Stimulated activated naive CD8-positive, alpha-beta T cell treated with anti-CD3 and anti-CD28 coated beads, Interleukin-15, Interleukin-2, amounts not matched to agents 100 ng/mL and 50 ng/mL, for 24 hours (primary cell): Measurements from ENCODE around the gene PALS2.

ENCODE experiments used
- H3K27ac Mint-ChIP-seq: one replicate; pipeline ENCODE4 v1.8.0; 2021; ENCODE audit warnings: mild to moderate bottlenecking, mixed read lengths
- H3K27me3 Mint-ChIP-seq: one replicate; pipeline ENCODE4 v1.8.0; 2021; ENCODE audit warnings: mixed read lengths
- H3K36me3 Mint-ChIP-seq: one replicate; pipeline ENCODE4 v1.8.0; 2021; ENCODE audit warnings: low read depth, mixed read lengths
- H3K4me1 Mint-ChIP-seq: one replicate; pipeline ENCODE4 v1.8.0; 2021; ENCODE audit warnings: low read depth, mixed read lengths
- H3K4me3 Mint-ChIP-seq: one replicate; pipeline ENCODE4 v1.8.0; 2021; ENCODE audit warnings: mild to moderate bottlenecking, mixed read lengths
- H3K9me3 Mint-ChIP-seq: one replicate; pipeline ENCODE4 v1.8.0; 2021; ENCODE audit warnings: mixed read lengths

The PALS2 gene

GRCh38 chr7:24574386-24574785 is 1.1 kb downstream of the PALS2 start:
- Mint-ChIP-seq H3K4me1 (peaks cover 52% of the 10 kb centered on the region), H3K9me3 (no peaks in the 10 kb centered on the region), H3K4me3 (peak overlapping the region; percentile 97), H3K27me3 (peaks cover 31% of the 10 kb centered on the region), H3K36me3 (no peaks in the 10 kb centered on the region), H3K27ac (peak overlapping the region; percentile 89)

DNA sequence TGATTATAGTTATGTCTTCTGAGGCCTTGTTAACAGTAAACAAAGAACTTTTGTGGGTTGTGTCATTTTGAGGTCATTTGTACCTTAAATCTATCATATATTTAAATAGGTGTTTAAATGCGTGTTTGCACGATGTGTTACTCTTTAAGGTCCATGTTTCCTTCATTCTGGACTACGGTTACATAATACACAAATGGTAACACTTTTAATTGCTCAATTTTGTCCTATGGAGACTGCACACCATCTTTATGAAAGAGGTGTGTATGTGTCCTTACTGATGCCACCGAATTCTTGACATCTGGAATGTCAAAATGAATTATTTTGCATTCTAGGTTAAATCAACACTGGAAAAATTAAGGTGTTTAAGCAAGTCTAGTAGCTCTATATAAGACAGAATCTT is 1.7 kb downstream of the PALS2 start:
- Mint-ChIP-seq H3K9me3 (no peaks in the 10 kb centered on the region), H3K4me3 (peak overlapping the region; percentile 97), H3K27ac (no peak overlapping the region), H3K36me3 (no peaks in the 10 kb centered on the region), H3K4me1 (peaks cover 57% of the 10 kb centered on the region), H3K27me3 (peaks cover 25% of the 10 kb centered on the region)

DNA sequence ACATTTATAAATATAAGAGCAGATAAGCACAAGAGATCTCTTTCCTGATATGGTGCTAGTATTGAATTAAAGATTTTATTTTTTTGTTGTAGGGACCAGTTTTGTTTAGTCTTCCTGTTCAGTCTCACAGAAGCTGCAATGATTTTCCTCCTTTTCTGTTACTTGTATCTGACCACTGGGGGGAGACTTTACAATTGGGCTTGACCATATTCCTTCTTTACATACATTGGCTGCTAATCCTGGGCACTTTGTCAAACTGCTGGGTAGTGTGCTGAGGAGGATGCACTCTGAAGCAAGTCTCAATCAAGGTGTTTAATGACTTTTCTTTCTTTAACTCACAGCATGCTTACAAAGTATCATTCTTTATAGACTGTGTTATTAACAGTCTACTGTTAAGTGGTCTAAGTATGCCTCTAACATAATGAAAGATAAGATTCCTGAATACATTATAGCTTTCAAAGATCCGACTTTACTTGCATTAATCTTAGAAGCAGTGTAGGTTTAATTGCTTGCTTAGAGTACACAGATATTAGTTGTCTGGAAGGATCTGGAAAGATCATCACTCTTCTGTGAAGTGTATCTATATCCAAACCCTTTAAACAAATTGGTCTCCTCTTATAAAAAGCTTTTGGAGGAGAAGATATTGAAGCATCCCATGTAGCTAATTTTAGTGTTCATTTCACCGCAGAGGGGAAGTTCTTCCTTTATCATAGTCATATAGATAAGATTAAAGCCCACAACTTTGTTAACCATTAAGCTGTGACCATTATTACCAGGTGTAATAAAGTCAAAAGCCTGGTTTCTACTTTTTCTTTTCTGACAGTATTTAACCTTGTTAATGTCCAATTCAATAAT is 3.1 kb downstream of the PALS2 start:
- no peak overlapping the region for H3K4me3 Mint-ChIP-seq
- peaks cover 11% of the 10 kb centered on the region for H3K27me3 Mint-ChIP-seq
- peaks cover 67% of the 10 kb centered on the region for H3K4me1 Mint-ChIP-seq

GRCh38 chr7:24578052-24578451 is 4.8 kb downstream of the PALS2 start:
- Mint-ChIP-seq H3K9me3 (no peaks in the 10 kb centered on the region), H3K4me1 (peaks cover 56% of the 10 kb centered on the region), H3K27me3 (no peaks in the 10 kb centered on the region), H3K36me3 (no peaks in the 10 kb centered on the region), H3K4me3 (no peak overlapping the region), H3K27ac (no peak overlapping the region)

More for the DNA sequence above, 3.1 kb downstream of the PALS2 start:
- Mint-ChIP-seq H3K9me3 (no peaks in the 10 kb centered on the region), H3K36me3 (no peaks in the 10 kb centered on the region), H3K27ac (no peak overlapping the region)

DNA sequence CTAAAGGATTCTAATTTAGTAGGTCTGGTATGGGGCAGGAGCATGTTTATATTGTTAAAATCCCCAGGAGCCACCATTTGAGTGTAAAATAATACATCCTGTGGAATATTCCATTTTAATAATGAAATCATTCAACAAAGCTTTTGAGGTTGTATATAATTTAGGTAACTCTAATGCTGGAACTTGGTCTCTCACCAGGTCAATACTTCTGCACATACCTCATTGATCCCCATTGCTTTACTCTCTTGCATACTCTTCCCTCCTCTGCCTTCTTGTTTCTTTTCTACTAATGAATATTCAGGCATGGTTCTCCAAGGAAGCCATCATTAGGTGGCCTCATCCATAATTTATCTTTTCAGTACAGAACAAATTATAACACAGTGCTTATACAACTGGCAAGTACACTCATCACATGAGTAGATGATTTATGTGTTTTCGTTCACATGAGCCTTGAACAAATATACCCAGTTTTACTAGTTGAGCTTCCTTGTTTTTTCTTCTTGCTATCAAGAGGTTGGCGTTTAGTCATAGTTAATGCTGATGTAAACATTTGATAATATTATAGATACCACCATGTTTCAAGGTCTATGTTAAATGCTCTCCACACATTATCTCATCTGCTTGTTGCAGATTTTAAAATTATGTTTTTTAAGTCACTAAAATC is 7.2 kb downstream of the PALS2 start:
- Mint-ChIP-seq H3K4me3 (no peak overlapping the region), H3K27me3 (no peaks in the 10 kb centered on the region), H3K9me3 (no peaks in the 10 kb centered on the region), H3K4me1 (peaks cover 48% of the 10 kb centered on the region), H3K27ac (no peak overlapping the region), H3K36me3 (peaks cover 2% of the 10 kb centered on the region)

GRCh38 chr7:24582166-24582565 is 8.9 kb downstream of the PALS2 start:
- no peaks in the 10 kb centered on the region for H3K27me3 Mint-ChIP-seq
- no peak overlapping the region for H3K4me3 Mint-ChIP-seq
- no peak overlapping the region for H3K27ac Mint-ChIP-seq
- peaks cover 5% of the 10 kb centered on the region for H3K36me3 Mint-ChIP-seq
- H3K4me1 Mint-ChIP-seq: peaks cover 51% of the 10 kb centered on the region
- no peaks in the 10 kb centered on the region for H3K9me3 Mint-ChIP-seq

- Mint-ChIP-seq H3K36me3 (peaks cover 10% of the 10 kb centered on the region), H3K4me3 (no peak overlapping the region), H3K27ac (no peak overlapping the region), H3K9me3 (no peaks in the 10 kb centered on the region), H3K27me3 (no peaks in the 10 kb centered on the region), H3K4me1 (peaks cover 46% of the 10 kb centered on the region)
Measured at GRCh38 chr7:24587853-24588252, 14.6 kb downstream of the PALS2 start.

GRCh38 chr7:24591152-24591551 is 17.9 kb downstream of the PALS2 start:
- H3K36me3 Mint-ChIP-seq: peaks cover 14% of the 10 kb centered on the region

GRCh38 chr7:24595671-24596418 is 22.6 kb downstream of the PALS2 start:
- no peak overlapping the region for H3K4me3 Mint-ChIP-seq
- peaks cover 4% of the 10 kb centered on the region for H3K4me1 Mint-ChIP-seq
- H3K36me3 Mint-ChIP-seq: peaks cover 14% of the 10 kb centered on the region
- H3K27me3 Mint-ChIP-seq: no peaks in the 10 kb centered on the region
- no peak overlapping the region for H3K27ac Mint-ChIP-seq
- H3K9me3 Mint-ChIP-seq: no peaks in the 10 kb centered on the region

More at GRCh38 chr7:24591152-24591551, 17.9 kb downstream of the PALS2 start:
- Mint-ChIP-seq H3K4me3 (no peak overlapping the region), H3K27ac (no peak overlapping the region), H3K27me3 (no peaks in the 10 kb centered on the region), H3K4me1 (peaks cover 35% of the 10 kb centered on the region), H3K9me3 (no peaks in the 10 kb centered on the region)

DNA sequence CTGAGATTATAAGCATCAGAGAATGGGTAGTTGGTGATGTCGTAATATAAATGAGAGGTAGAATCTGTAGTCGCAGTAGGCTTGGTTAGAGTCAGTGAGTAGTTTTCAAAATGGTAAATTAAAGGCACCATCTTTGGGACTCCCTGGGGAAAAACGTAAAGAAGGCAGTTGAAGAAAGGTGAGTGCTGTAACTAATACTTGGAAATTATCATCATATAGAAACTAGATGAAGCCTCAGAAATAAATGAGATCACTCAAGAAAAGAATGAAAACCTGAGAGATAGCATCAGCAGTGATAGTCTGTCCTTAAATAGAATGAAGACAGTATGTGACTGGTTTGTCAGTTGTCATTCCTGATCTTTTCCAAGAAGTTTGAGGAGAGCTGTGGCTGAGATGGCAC is 23.8 kb downstream of the PALS2 start:
- Mint-ChIP-seq H3K4me1 (peaks cover 4% of the 10 kb centered on the region), H3K9me3 (peaks cover 3% of the 10 kb centered on the region), H3K27me3 (no peaks in the 10 kb centered on the region), H3K36me3 (peaks cover 22% of the 10 kb centered on the region), H3K4me3 (no peak overlapping the region), H3K27ac (no peak overlapping the region)

DNA sequence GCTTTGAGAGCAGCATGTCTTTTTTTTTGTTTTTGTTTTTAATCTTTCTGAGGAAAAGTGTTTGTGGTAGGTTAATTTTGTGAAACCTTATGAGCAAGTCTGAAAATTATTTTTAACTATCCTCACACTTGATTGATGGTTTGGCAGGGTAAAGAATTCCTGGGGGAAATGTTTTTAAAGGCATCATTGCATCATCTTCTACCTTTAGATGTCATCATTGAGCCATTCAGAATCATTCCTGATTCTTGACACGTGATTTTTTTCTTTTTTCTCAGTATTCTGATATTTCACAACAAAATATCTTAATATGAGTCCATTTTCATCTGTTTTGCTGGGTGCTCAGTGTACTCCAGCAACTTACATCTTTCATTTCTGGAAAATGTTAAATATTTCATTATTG is 28.3 kb downstream of the PALS2 start:
- Mint-ChIP-seq H3K36me3 (peaks cover 28% of the 10 kb centered on the region), H3K27me3 (no peaks in the 10 kb centered on the region), H3K4me1 (peaks cover 15% of the 10 kb centered on the region), H3K4me3 (no peak overlapping the region), H3K27ac (no peak overlapping the region), H3K9me3 (peaks cover 15% of the 10 kb centered on the region)

DNA sequence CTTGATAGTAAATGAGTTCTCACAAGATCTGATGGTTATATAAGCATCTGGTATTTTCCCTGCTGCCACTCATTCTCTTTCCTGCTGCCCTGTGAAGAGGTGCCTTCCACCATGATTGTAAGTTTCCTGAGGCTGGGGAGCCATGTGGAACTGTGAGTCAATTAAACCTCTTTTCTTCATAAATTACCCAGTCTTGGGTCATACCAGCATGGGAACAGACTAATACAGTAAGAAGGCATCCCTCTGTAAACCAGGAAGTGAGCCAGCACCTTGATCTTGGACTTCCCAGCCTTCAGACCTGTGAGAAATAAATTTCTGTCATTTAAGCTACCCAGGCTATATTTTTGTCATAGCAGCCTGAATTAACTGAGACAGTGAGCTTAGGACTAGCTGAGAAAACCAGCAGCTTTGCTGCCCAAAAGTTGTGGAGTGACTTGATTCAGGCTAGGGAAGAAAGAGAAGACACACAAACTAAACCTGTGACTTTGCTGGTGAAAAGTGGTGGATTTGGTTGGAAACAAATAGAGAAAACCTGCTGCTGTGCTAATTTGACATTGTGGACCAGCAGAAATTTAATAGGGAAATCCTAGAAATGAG is 29.7 kb downstream of the PALS2 start:
- peaks cover 23% of the 10 kb centered on the region for H3K4me1 Mint-ChIP-seq
- no peaks in the 10 kb centered on the region for H3K27me3 Mint-ChIP-seq
- H3K36me3 Mint-ChIP-seq: peaks cover 31% of the 10 kb centered on the region
- H3K4me3 Mint-ChIP-seq: no peak overlapping the region
- no peak overlapping the region for H3K27ac Mint-ChIP-seq
- H3K9me3 Mint-ChIP-seq: peaks cover 15% of the 10 kb centered on the region

- H3K27ac Mint-ChIP-seq: no peak overlapping the region
- H3K4me3 Mint-ChIP-seq: no peak overlapping the region
- H3K4me1 Mint-ChIP-seq: peaks cover 38% of the 10 kb centered on the region
- peaks cover 15% of the 10 kb centered on the region for H3K9me3 Mint-ChIP-seq
- peaks cover 31% of the 10 kb centered on the region for H3K36me3 Mint-ChIP-seq
- H3K27me3 Mint-ChIP-seq: no peaks in the 10 kb centered on the region
Measured at GRCh38 chr7:24604630-24605029, 31.4 kb downstream of the PALS2 start.

DNA sequence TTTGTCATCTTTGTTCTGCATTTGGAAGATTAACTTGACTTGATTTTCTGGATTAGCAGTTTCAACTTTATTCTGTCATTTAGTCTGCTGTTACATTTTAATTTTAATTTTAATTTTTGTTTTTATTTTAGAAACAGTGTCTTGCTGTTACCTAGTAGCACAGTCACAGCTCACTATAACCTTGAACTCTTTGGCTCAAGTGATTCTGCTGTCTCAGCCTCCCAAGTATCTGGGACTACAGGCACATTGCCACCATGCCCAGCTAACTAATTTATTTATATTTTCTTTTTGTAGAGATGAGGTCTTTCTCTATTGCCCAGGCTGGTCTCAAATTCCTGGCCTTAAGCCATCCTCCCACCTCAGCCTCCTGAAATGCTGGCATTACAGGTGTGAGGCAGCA is 35.3 kb downstream of the PALS2 start:
- Mint-ChIP-seq H3K27ac (no peak overlapping the region), H3K9me3 (peaks cover 4% of the 10 kb centered on the region), H3K27me3 (no peaks in the 10 kb centered on the region), H3K4me3 (no peak overlapping the region), H3K4me1 (peaks cover 34% of the 10 kb centered on the region), H3K36me3 (peaks cover 13% of the 10 kb centered on the region)

GRCh38 chr7:24609059-24609458 is 35.8 kb downstream of the PALS2 start:
- Mint-ChIP-seq H3K4me3 (no peak overlapping the region), H3K27ac (no peak overlapping the region), H3K4me1 (peaks cover 34% of the 10 kb centered on the region), H3K36me3 (peaks cover 14% of the 10 kb centered on the region), H3K9me3 (peaks cover 9% of the 10 kb centered on the region), H3K27me3 (no peaks in the 10 kb centered on the region)
